Tibial artery (tissue), 4 donors: ENCODE results near the gene DOCK8.

ENCODE experiments used
- DNase-seq, 2 donors: peaks; one replicate each; pipeline ENCODE4 v3.0.0-alpha.2; 2019
- H3K27ac ChIP-seq, 2 donors: fragments of 200-600 bp; sonication (generic) in 1 of 2; 1 replicate in 1 of 2; 2 replicates in 1 of 2; pipeline ENCODE4 v1.5.1; 2018 to 2019; ENCODE audit warnings: mild to moderate bottlenecking in 1 of 2
- H3K27me3 ChIP-seq, 2 donors: fragments of 200-600 bp; sonication (generic) in 1 of 2; one replicate each; pipeline versions ENCODE4 v1.5.1 to v1.6.0; 2016 to 2019
- H3K36me3 ChIP-seq, 3 donors: fragments of 200-600 bp; sonication (generic) in 2 of 3; one replicate each; pipeline ENCODE4 v1.5.1; 2016 to 2019; ENCODE audit warnings: mild to moderate bottlenecking in 2 of 3
- H3K4me1 ChIP-seq, 4 donors: fragments of 200-600 bp; sonication (generic) in 2 of 4; 1 replicate in 3 of 4; 2 replicates in 1 of 4; pipeline ENCODE4 v1.5.1; 2016 to 2019
- H3K4me3 ChIP-seq, 2 donors: fragments of 200-600 bp; sonication (generic) in 1 of 2; 1 replicate in 1 of 2; 2 replicates in 1 of 2; pipeline ENCODE4 v1.5.1; 2018 to 2019; ENCODE audit warnings: mild to moderate bottlenecking in 2 of 2
- H3K9me3 ChIP-seq, 3 donors: fragments of 200-600 bp; sonication (generic) in 1 of 3; one replicate each; pipeline ENCODE4 v1.5.1; 2016 to 2019
- intact Hi-C: fragments of 100-400 bp; cut with DNase I; formaldehyde crosslinking; loops from one replicate; pipeline ENCODE4 v1.15.0; 2023; ENCODE audit warnings: low total_unique reads
- TF ChIP-seq, protein P1 (sequence below), 2 experiments: fragments of 200-600 bp in 1 of 2; fragments of 450-650 bp in 1 of 2; IDR thresholded peaks; one replicate each; pipeline ENCODE4 v1.5.1; 2017 to 2019; ENCODE audit warnings: antibody characterized with exemption in 2 of 2, mild to moderate bottlenecking in 1 of 2, moderate library complexity in 1 of 2

The DOCK8 gene

DNA sequence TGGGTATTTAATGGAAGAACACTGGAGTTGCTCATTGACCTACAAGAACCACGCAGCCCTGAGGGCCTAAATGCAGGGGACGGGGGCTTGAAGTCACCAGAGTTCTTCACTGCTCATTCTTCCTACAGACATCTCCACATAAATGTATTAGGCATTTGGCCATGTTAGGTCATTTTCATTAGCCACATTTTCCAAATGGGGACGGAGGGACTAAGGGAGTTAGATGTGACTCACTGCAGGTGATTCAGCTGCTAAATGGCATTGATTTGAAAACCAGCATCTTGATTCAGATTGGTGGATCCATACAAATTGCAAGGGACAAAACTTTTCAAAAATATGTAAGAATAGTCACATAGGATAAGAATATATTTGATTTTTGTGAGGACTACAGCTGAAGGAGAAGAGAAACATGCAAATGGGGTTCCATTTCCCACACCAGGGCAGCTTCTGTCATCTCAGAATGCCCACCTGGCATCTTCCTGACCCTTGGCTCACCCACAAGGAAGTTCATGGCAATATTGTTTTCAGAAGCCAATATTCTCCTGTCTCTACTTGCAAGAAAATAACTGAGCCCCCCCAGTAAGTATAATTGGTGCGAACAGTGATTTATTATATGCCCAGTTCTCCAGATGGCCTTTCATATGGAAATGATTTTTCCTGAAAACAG, 264.8 kb downstream of the DOCK8 start:
- no peaks in the 10 kb centered on the region for H3K9me3 ChIP-seq
- no peaks in the 10 kb centered on the region for H3K36me3 ChIP-seq
- H3K27ac ChIP-seq, result no peak overlapping the region
- H3K27me3 ChIP-seq, result no peaks in the 10 kb centered on the region
- no peak for DNase-seq
- no peaks in the 10 kb centered on the region for H3K4me1 ChIP-seq
- intact Hi-C loops, result no loop called here
- TF ChIP-seq, protein P1, sequence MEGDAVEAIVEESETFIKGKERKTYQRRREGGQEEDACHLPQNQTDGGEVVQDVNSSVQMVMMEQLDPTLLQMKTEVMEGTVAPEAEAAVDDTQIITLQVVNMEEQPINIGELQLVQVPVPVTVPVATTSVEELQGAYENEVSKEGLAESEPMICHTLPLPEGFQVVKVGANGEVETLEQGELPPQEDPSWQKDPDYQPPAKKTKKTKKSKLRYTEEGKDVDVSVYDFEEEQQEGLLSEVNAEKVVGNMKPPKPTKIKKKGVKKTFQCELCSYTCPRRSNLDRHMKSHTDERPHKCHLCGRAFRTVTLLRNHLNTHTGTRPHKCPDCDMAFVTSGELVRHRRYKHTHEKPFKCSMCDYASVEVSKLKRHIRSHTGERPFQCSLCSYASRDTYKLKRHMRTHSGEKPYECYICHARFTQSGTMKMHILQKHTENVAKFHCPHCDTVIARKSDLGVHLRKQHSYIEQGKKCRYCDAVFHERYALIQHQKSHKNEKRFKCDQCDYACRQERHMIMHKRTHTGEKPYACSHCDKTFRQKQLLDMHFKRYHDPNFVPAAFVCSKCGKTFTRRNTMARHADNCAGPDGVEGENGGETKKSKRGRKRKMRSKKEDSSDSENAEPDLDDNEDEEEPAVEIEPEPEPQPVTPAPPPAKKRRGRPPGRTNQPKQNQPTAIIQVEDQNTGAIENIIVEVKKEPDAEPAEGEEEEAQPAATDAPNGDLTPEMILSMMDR (IDR thresholded peaks at IDR 0.05), result no peak
- H3K4me3 ChIP-seq, result no peak overlapping the region

DNA sequence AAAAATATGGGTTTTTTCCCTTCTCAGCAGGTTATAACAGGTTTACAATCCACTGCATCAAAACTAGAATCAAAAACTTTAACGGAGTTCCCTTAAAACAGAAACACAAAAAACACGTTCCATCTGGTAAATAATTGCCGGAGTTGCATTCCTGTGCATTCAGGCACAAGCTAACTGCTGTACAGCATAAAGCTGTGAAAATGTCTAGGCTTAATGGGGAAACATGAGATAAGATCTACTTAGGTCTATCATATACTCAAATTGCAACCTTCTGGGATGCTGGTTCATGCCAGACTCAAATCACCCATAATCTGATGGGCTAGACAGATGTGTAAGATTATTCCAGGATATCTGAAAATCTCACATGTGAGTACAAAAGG, 265.3 kb downstream of the DOCK8 start:
- no peak for DNase-seq
- Histone ChIP-seq H3K4me3 (no peak overlapping the region), H3K27me3 (no peaks in the 10 kb centered on the region), H3K4me1 (no peaks in the 10 kb centered on the region), H3K9me3 (no peaks in the 10 kb centered on the region), H3K36me3 (no peaks in the 10 kb centered on the region), H3K27ac (no peak overlapping the region)
- intact Hi-C loops, result no loop called here
- TF ChIP-seq, protein P1 (IDR thresholded peaks at IDR 0.05), result no peak

DNA sequence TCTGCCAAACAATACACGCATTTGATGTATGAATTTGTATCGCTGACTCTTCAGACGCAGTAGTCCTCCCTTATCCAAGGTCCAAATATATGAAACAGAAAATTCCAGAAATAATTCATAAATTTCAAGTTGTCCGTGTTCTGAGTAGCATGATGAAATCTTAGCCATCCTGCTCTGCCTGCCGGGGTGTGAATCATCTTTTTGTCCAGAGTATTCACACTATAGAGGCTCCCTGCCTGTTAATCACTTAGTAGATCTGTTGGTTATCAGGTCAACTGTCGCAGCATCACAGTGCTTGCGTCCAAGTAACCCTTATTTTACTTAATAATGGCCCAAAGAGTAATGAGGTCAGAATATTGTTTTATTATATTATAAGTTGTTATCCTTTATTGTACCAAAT, 268.1 kb downstream of the DOCK8 start:
- H3K9me3 ChIP-seq, result no peaks in the 10 kb centered on the region
- H3K27ac ChIP-seq, result no peak overlapping the region
- H3K4me1 ChIP-seq, result no peaks in the 10 kb centered on the region
- no peak overlapping the region for H3K4me3 ChIP-seq
- TF ChIP-seq, protein P1 (IDR thresholded peaks at IDR 0.05), result no peak
- no peaks in the 10 kb centered on the region for H3K36me3 ChIP-seq
- intact Hi-C loops, result no loop called here
- no peaks in the 10 kb centered on the region for H3K27me3 ChIP-seq
- no peak for DNase-seq

DNA sequence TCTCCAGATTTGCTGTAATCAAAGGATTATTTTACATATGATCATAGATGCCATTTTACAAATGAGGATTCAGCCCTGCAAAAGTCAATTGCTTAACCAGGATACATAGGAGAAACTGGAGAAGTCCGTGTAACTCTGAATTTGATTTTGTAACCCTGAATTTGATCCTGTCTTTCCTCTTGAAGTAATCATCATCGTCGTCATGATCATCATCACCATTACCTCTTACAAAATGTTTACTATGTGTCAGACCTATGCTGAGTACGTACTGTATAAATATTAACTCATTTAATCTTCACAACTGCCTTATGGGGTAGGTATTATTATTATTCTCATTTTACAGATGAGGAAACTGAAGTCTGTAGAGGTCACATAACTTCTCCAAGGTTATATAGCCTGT, 271.5 kb downstream of the DOCK8 start:
- TF ChIP-seq, protein P1 (IDR thresholded peaks at IDR 0.05), result no peak

DNA sequence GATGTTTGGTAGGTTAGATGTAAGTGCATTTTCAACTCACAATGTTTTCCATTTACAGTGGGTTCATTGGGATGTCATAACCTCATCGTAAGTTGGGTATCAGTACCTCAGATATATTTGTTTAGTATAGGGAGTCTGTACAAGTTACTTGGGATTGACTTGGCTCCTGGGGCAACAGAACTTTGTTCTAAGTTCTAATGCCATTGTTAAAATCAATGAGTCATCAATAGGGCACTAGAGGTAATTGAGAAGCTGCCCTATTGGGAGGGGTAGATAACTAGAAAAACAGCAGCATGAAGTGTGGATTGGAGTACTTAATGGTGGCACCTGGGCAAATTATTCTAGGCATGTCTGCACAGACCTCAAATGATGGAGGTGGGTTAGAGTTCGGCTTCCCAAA, 272.8 kb downstream of the DOCK8 start:
- intact Hi-C loops, result no loop called here
- H3K4me3 ChIP-seq, result no peak overlapping the region
- H3K27me3 ChIP-seq, result no peaks in the 10 kb centered on the region
- TF ChIP-seq, protein P1 (IDR thresholded peaks at IDR 0.05), result no peak
- no peak for DNase-seq
- no peaks in the 10 kb centered on the region for H3K4me1 ChIP-seq
- H3K36me3 ChIP-seq, result no peaks in the 10 kb centered on the region
- no peaks in the 10 kb centered on the region for H3K9me3 ChIP-seq
- no peak overlapping the region for H3K27ac ChIP-seq

More for the DNA sequence above, 271.5 kb downstream of the DOCK8 start:
- DNase-seq, result no peak
- Histone ChIP-seq H3K27me3 (no peaks in the 10 kb centered on the region), H3K27ac (no peak overlapping the region), H3K4me1 (no peaks in the 10 kb centered on the region), H3K36me3 (no peaks in the 10 kb centered on the region), H3K4me3 (no peak overlapping the region), H3K9me3 (no peaks in the 10 kb centered on the region)
- intact Hi-C loops, result no loop called here

DNA sequence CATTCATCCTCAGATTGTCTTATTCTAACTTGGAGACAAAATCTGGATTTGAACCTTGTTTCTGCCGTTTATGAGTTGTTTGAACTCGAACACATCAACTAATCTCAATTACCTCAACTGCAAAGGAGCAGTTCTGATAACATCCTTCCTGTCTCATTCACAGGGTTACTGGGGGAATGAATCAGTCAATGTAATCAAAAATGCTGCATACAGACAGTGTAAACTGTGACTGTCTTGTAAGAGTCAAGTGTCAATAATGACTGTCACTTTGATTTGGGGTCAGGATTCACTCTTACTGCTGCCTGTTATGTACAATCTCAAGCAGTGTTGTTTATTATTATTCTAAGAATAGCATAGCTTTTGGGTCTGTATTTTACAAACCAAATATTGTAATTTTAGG, 273.8 kb downstream of the DOCK8 start:
- Histone ChIP-seq H3K4me3 (no peak overlapping the region), H3K4me1 (no peaks in the 10 kb centered on the region), H3K27ac (no peak overlapping the region), H3K9me3 (no peaks in the 10 kb centered on the region), H3K27me3 (no peaks in the 10 kb centered on the region), H3K36me3 (no peaks in the 10 kb centered on the region)
- intact Hi-C loops, result no loop called here
- no peak for DNase-seq
- TF ChIP-seq, protein P1 (IDR thresholded peaks at IDR 0.05), result no peak
